ENCODE data around the gene TMEM121B.
"Not testable (repeated sequence)": the region's sequence is repeated elsewhere in the genome, so short reads cannot be mapped to it uniquely, and the experiment has no call there.

The TMEM121B gene

DNA sequence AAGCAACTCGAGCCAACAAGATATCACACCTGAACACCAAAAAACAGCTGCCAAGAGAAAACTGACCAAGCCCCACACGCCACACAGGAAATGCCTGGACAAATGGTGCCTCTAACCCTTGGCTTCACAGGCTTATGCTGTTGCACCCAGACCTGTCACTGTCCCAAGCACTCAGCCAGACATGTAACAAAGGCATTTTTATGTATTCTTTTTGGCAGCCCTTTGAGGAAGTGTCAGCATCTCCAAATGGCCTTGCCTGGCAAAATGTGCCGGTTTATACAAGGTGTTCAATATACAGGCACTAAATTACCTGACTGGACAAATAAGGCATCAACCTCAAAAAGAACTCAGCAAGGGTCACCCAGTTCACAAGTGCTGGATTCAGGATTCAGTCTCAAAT lies 31.8 kb upstream of the TMEM121B start:
- no peak overlapping the region for H3K27ac ChIP-seq
- no peak overlapping the region for H3K4me3 ChIP-seq (ENCODE audit: low read depth, low read length)
- H3K27me3 ChIP-seq (ENCODE audit: insufficient read depth, low read depth, severe bottlenecking), result no peaks in the 10 kb centered on the region
- H3K9me3 ChIP-seq (ENCODE audit: severe bottlenecking), result no peaks in the 10 kb centered on the region
- peaks cover 12% of the 10 kb centered on the region for H3K36me3 ChIP-seq
- TF ChIP-seq, protein P1, sequence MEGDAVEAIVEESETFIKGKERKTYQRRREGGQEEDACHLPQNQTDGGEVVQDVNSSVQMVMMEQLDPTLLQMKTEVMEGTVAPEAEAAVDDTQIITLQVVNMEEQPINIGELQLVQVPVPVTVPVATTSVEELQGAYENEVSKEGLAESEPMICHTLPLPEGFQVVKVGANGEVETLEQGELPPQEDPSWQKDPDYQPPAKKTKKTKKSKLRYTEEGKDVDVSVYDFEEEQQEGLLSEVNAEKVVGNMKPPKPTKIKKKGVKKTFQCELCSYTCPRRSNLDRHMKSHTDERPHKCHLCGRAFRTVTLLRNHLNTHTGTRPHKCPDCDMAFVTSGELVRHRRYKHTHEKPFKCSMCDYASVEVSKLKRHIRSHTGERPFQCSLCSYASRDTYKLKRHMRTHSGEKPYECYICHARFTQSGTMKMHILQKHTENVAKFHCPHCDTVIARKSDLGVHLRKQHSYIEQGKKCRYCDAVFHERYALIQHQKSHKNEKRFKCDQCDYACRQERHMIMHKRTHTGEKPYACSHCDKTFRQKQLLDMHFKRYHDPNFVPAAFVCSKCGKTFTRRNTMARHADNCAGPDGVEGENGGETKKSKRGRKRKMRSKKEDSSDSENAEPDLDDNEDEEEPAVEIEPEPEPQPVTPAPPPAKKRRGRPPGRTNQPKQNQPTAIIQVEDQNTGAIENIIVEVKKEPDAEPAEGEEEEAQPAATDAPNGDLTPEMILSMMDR (IDR thresholded peaks at IDR 0.05; ENCODE audit: low read depth, low read length), result no peak
- DNase-seq, result no peak

DNA sequence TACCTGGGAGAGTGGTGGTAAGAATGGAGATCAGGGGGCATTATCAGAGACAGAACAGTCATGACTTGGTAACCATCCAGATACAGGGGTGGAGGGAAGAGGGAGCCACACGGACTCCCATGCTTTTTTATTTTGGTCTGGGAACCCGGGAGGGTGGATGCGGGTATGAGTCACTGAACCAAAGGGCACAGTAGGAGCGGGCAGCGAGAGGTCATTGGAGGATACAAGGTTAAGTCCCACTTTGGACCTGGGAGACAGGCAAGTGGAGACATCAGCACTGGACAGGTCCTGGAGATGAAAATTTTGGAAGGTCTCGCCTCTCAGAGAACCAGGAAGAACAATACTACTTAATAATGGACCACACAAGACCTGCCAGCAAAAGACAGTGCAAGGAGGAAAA lies 31.2 kb upstream of the TMEM121B start:
- Histone ChIP-seq H3K9me3 (ENCODE audit: severe bottlenecking) (no peaks in the 10 kb centered on the region), H3K36me3 (peaks cover 6% of the 10 kb centered on the region), H3K27ac (no peak overlapping the region), H3K27me3 (ENCODE audit: insufficient read depth, low read depth, severe bottlenecking) (no peaks in the 10 kb centered on the region), H3K4me3 (ENCODE audit: low read depth, low read length) (no peak overlapping the region)
- no peak for DNase-seq
- TF ChIP-seq, protein P1 (IDR thresholded peaks at IDR 0.05; ENCODE audit: low read depth, low read length), result no peak

DNA sequence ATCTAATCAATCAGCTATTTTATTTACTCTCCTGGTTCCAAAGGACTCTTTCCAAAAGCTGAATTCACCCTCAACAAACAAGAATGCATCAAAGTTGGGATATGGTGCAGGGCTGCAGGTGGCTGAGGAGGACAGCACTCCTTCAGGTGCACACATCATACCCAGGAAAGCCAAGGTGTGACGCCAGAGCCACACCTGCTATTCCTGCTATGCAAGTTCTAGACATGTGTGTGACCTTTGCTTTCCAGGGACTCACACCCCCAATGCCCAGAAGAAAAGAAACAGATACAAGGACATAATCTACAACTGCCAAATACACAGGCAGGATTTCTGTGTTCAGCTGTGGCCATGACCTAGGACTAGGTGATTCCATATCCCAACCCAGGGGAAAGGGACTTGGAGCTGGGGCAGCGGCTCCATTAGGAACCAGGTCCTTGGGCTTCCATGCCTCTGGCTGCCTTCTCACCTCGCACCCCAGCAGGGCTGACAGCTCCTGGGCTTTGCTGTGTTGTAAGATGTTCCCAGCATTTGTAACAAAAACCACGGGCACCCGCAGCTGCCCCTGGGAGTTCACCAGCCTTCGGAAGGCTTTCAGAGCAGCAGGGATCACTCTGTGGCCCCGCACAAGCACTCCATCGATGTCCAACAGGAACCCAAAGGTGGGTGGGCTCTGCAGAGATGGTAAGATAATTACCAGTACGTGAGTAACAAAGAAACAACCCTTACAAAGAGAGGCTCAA lies 28.1 kb upstream of the TMEM121B start:
- Histone ChIP-seq H3K36me3 (peaks cover 11% of the 10 kb centered on the region), H3K27ac (no peak overlapping the region), H3K4me3 (ENCODE audit: low read depth, low read length) (no peak overlapping the region), H3K27me3 (ENCODE audit: insufficient read depth, low read depth, severe bottlenecking) (no peaks in the 10 kb centered on the region), H3K9me3 (ENCODE audit: severe bottlenecking) (no peaks in the 10 kb centered on the region)
- TF ChIP-seq, protein P1 (IDR thresholded peaks at IDR 0.05; ENCODE audit: low read depth, low read length), result no peak
- DNase-seq, result no peak

DNA sequence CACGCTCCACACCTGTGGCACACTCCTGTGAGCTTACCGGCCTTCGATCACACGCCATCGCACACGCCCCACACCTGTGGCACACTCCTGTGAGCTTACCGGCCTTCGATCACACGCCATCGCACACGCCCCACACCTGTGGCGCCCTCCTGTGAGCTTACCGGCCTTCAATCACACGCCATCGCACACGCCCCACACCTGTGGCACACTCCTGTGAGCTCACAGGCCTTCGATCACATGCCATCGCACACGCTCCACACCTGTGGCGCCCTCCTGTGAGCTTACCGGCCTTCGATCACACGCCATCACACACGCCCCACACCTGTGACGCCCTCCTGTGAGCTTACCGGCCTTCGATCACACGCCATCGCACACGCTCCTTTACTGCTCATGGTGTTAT lies 26.3 kb upstream of the TMEM121B start:
- not testable (repeated sequence) for H3K27me3 ChIP-seq (ENCODE audit: insufficient read depth, low read depth, severe bottlenecking); H3K27ac ChIP-seq; H3K9me3 ChIP-seq (ENCODE audit: severe bottlenecking); H3K4me3 ChIP-seq (ENCODE audit: low read depth, low read length); DNase-seq
- peaks cover 26% of the 10 kb centered on the region for H3K36me3 ChIP-seq

DNA sequence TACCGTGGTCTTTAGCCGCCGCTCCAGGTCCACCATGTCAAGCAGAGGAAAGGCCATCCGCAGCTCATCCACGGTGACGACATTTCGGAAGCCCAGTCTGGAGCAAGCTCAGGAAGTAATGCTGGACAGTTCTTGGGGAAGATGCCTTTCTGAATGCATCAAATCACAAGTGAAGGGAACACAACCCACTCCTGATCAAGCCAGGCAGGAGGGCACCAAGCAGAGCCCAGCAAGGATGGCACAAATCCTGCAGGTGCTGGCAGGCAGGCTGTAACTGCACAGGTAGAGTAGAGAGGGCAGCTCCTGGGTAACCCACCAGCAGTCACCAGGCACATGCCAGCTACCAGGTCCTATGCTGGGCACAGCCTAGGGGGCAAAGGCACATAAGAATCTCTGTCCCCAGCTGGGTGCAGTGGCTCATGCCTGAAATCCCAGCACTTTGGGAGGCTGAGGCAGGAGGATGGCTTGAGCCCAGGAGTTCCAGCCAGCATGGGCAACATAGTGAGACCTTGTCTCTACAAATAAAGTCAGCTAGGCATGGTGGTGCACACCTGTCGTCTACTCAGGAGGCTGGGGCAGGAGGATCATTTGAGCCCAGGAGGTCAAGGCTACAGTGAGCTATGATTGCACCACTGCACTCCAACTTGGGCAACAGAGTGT lies 24.0 kb upstream of the TMEM121B start:
- no peak for DNase-seq
- Histone ChIP-seq H3K4me3 (ENCODE audit: low read depth, low read length) (no peak overlapping the region), H3K27ac (no peak overlapping the region), H3K36me3 (peaks cover 40% of the 10 kb centered on the region), H3K27me3 (ENCODE audit: insufficient read depth, low read depth, severe bottlenecking) (no peaks in the 10 kb centered on the region), H3K9me3 (ENCODE audit: severe bottlenecking) (no peaks in the 10 kb centered on the region)
- TF ChIP-seq, protein P1 (IDR thresholded peaks at IDR 0.05; ENCODE audit: low read depth, low read length), result no peak

DNA sequence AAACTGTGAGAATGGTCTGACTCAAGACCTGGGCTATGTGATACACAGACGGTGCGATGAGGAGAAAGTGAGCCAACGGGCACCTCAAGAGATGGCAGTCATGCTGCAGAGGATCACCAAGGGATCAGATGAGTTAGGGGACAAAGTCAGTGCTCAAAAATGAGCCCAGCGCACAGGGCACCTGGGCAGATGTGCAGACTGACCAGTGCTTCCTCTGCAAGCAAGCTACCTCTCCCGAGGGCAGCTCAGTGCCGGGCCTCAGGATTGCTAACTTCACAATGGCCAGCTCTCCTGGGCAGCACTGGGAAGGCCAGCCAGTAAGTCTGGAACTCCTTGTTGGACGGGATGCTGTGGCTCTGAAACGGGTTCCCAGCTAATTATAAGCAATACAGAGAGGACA lies 22.7 kb upstream of the TMEM121B start:
- DNase-seq, result no peak
- TF ChIP-seq, protein P1 (IDR thresholded peaks at IDR 0.05; ENCODE audit: low read depth, low read length), result no peak
- H3K36me3 ChIP-seq, result peaks cover 46% of the 10 kb centered on the region

More for the DNA sequence above, 22.7 kb upstream of the TMEM121B start:
- Histone ChIP-seq H3K4me3 (ENCODE audit: low read depth, low read length) (no peak overlapping the region), H3K9me3 (ENCODE audit: severe bottlenecking) (no peaks in the 10 kb centered on the region), H3K27ac (no peak overlapping the region), H3K27me3 (ENCODE audit: insufficient read depth, low read depth, severe bottlenecking) (no peaks in the 10 kb centered on the region)
